Thymus (tissue), 11 donors: ENCODE data around the gene ELMO1. TPM values are rescaled to one million over a fixed set of nuclear protein-coding genes. Genes with fewer than 3 reads are reported as not detected.
"Not testable (repeated sequence)": the region's sequence is repeated elsewhere in the genome, so short reads cannot be mapped to it uniquely, and the experiment has no call there.

Experiments
- DNase-seq, 9 donors: peaks; one replicate each; pipeline ENCODE4 v3.0.0-alpha.2; 2013; ENCODE audit warnings: low spot score in 9 of 9, low read depth in 6 of 9, missing footprints in 1 of 9
- H3K27ac ChIP-seq, 2 donors: one replicate each; pipeline ENCODE4 v1.5.1; 2013; ENCODE audit warnings: control low read depth in 1 of 2, low read depth in 1 of 2, low read length in 1 of 2, mild to moderate bottlenecking in 1 of 2, moderate library complexity in 1 of 2
- H3K27me3 ChIP-seq, 2 donors: one replicate each; pipeline ENCODE4 v1.5.1; 2013; ENCODE audit warnings: low read length in 1 of 2; ENCODE audit not compliant: control insufficient read depth in 2 of 2, insufficient read depth in 1 of 2
- H3K36me3 ChIP-seq, 2 donors: one replicate each; pipeline ENCODE4 v1.5.1; 2013; ENCODE audit warnings: low read length in 1 of 2, mild to moderate bottlenecking in 1 of 2, moderate library complexity in 1 of 2; ENCODE audit not compliant: control insufficient read depth in 2 of 2, insufficient read depth in 2 of 2
- H3K4me1 ChIP-seq, 2 donors: one replicate each; pipeline ENCODE4 v1.5.1; 2013; ENCODE audit warnings: low read length in 2 of 2; ENCODE audit not compliant: control insufficient read depth in 2 of 2, insufficient read depth in 2 of 2
- H3K4me3 ChIP-seq, 2 donors: one replicate each; pipeline ENCODE4 v1.5.1; 2013; ENCODE audit warnings: low read length in 2 of 2, control low read depth in 1 of 2, mild to moderate bottlenecking in 1 of 2
- H3K9me3 ChIP-seq, 2 donors: one replicate each; pipeline ENCODE4 v1.5.1; 2013; ENCODE audit warnings: low read length in 1 of 2, mild to moderate bottlenecking in 1 of 2; ENCODE audit not compliant: control insufficient read depth in 2 of 2, insufficient read depth in 1 of 2
- WGBS: extraction: QIAGEN DNeasy Blood & Tissue Kit; methylation state at CpG from one replicate; pipeline ENCODE4 v1.1.7; 2013; 5-methylcytosine and 5-hydroxymethylcytosine counted together
- polyA plus RNA-seq: library from polyadenylated mRNA; stranded (reverse); fragments of 200-250 nt; gene quantifications from one replicate; pipeline ENCODE4 v1.2.3, GENCODE V29; 2013
- total RNA-seq: library from RNA; stranded (reverse); fragments of 120-200 nt; gene quantifications from one replicate; pipeline ENCODE4 v1.2.4, GENCODE V29; 2013
- donor health status: healthy.

ELMO1 gene
- total and polyA plus RNA-seq, 2 donors = 18.7 to 22.5 TPM

GRCh38 chr7:36984710-36985312, 463.9 kb downstream of the ELMO1 start:
- no peaks in the 10 kb centered on the region for H3K27me3 ChIP-seq
- WGBS = 55% methylated on average over 6 of the region's 6 CpGs
- peak in 1 of 9 donors; percentile 13 for DNase-seq
- no peaks in the 10 kb centered on the region for H3K36me3 ChIP-seq
- H3K9me3 ChIP-seq = no peaks in the 10 kb centered on the region
- peaks cover 0 to 3% of the 10 kb centered on the region in 2 donors for H3K4me1 ChIP-seq
- no peak overlapping the region for H3K27ac ChIP-seq
- H3K4me3 ChIP-seq = no peak overlapping the region

- Histone ChIP-seq H3K4me3 (no peak overlapping the region), H3K36me3 (no peaks in the 10 kb centered on the region), H3K4me1 (peaks cover 0 to 3% of the 10 kb centered on the region in 2 donors), H3K27ac (no peak overlapping the region), H3K9me3 (no peaks in the 10 kb centered on the region), H3K27me3 (no peaks in the 10 kb centered on the region)
- no peak for DNase-seq
- WGBS = 73% methylated on average over 9 of the region's 9 CpGs
These were observed 464.6 kb downstream of the ELMO1 start for GRCh38 chr7:36984041-36984521.

- WGBS = 97% methylated on average over 3 of the region's 3 CpGs
- Histone ChIP-seq H3K36me3 (no peaks in the 10 kb centered on the region), H3K27me3 (no peaks in the 10 kb centered on the region), H3K4me1 (peaks cover 0 to 3% of the 10 kb centered on the region in 2 donors), H3K9me3 (no peaks in the 10 kb centered on the region), H3K27ac (no peak overlapping the region), H3K4me3 (no peak overlapping the region)
- no peak for DNase-seq
These were observed 465.9 kb downstream of the ELMO1 start for GRCh38 chr7:36982766-36983165.

- H3K9me3 ChIP-seq = no peaks in the 10 kb centered on the region
- DNase-seq = no peak
- 88% methylated on average over 3 of the region's 3 CpGs for WGBS
These were observed 468.8 kb downstream of the ELMO1 start for GRCh38 chr7:36979810-36980248.

GRCh38 chr7:36978461-36978860, 470.2 kb downstream of the ELMO1 start:
- no peak for DNase-seq
- H3K4me1 ChIP-seq = peaks cover 0 to 3% of the 10 kb centered on the region in 2 donors
- H3K4me3 ChIP-seq = no peak overlapping the region
- no peak overlapping the region for H3K27ac ChIP-seq
- 62% methylated on average over 2 of the region's 2 CpGs for WGBS
- H3K36me3 ChIP-seq = no peaks in the 10 kb centered on the region
- H3K9me3 ChIP-seq = no peaks in the 10 kb centered on the region
- no peaks in the 10 kb centered on the region for H3K27me3 ChIP-seq

More at GRCh38 chr7:36979810-36980248, 468.8 kb downstream of the ELMO1 start:
- peaks cover 0 to 3% of the 10 kb centered on the region in 2 donors for H3K4me1 ChIP-seq
- H3K4me3 ChIP-seq = no peak overlapping the region
- H3K27ac ChIP-seq = no peak overlapping the region
- H3K36me3 ChIP-seq = no peaks in the 10 kb centered on the region
- no peaks in the 10 kb centered on the region for H3K27me3 ChIP-seq

GRCh38 chr7:36977878-36978277, 470.8 kb downstream of the ELMO1 start:
- Histone ChIP-seq H3K4me1 (peaks cover 0 to 2% of the 10 kb centered on the region in 2 donors), H3K36me3 (no peaks in the 10 kb centered on the region)

GRCh38 chr7:36973534-36973933, 475.1 kb downstream of the ELMO1 start:
- not testable (repeated sequence) for H3K27ac ChIP-seq, H3K4me1 ChIP-seq
- 98% methylated on average over 28 of the region's 28 CpGs for WGBS

More at GRCh38 chr7:36977878-36978277, 470.8 kb downstream of the ELMO1 start:
- Histone ChIP-seq H3K27ac (no peak overlapping the region), H3K27me3 (no peaks in the 10 kb centered on the region), H3K4me3 (no peak overlapping the region), H3K9me3 (no peaks in the 10 kb centered on the region)
- DNase-seq = no peak

GRCh38 chr7:36972140-36972518, 476.5 kb downstream of the ELMO1 start:
- Histone ChIP-seq H3K27ac (no peak overlapping the region), H3K9me3 (peaks cover 0 to 4% of the 10 kb centered on the region in 2 donors), H3K4me3 (no peak overlapping the region), H3K36me3 (no peaks in the 10 kb centered on the region), H3K4me1 (no peaks in the 10 kb centered on the region), H3K27me3 (no peaks in the 10 kb centered on the region)
- 94% methylated on average over 5 of the region's 5 CpGs for WGBS
- no peak for DNase-seq

More at GRCh38 chr7:36973534-36973933, 475.1 kb downstream of the ELMO1 start:
- not testable (repeated sequence) for DNase-seq, H3K4me3 ChIP-seq, H3K36me3 ChIP-seq, H3K27me3 ChIP-seq, H3K9me3 ChIP-seq

GRCh38 chr7:36971515-36972139, 477.0 kb downstream of the ELMO1 start:
- 95% methylated on average over 9 of the region's 9 CpGs for WGBS
- no peaks in the 10 kb centered on the region for H3K36me3 ChIP-seq
- no peaks in the 10 kb centered on the region for H3K27me3 ChIP-seq
- H3K4me1 ChIP-seq = no peaks in the 10 kb centered on the region
- H3K9me3 ChIP-seq = peaks cover 0 to 4% of the 10 kb centered on the region in 2 donors
- DNase-seq = no peak
- no peak overlapping the region for H3K4me3 ChIP-seq
- H3K27ac ChIP-seq = no peak overlapping the region
